D721Med (cell line): ENCODE measurements around the gene SPI1.
A peak's percentile ranks its signal among the peaks of the same experiment; 100 is the strongest.

Experiments
- DNase-seq: peaks from one replicate; pipeline ENCODE4 v3.0.0; 2011; ENCODE audit warnings: low spot score; ENCODE audit not compliant: insufficient read length
- FAIRE-seq: peaks from 2 replicates; lab custom pipeline; 2011; peaks lifted over from hg19 to GRCh38; lab: Jason Lieb, UNC
- CTCF ChIP-seq: IDR thresholded peaks from 2 replicates; pipeline ENCODE4 v1.5.1; 2012; ENCODE audit warnings: mild to moderate bottlenecking, control low read depth; ENCODE audit not compliant: insufficient read depth; ENCODE audit errors: missing control alignments

The SPI1 gene

GRCh38 chr11:47375020-47375419 lies 3.3 kb downstream of the SPI1 start:
- no peak for DNase-seq
- no peak for FAIRE-seq
- TF ChIP-seq CTCF: no peak

- FAIRE-seq (no peak), DNase-seq (no peak)
- no peak for TF ChIP-seq CTCF
Observed at GRCh38 chr11:47374720-47375019, 3.7 kb downstream of the SPI1 start.

GRCh38 chr11:47373876-47374719 lies 4.2 kb downstream of the SPI1 start:
- no peak for FAIRE-seq
- TF ChIP-seq CTCF: peak; percentile 90
- DNase-seq: peak; percentile 66

- FAIRE-seq (no peak), DNase-seq (no peak)
- no peak for TF ChIP-seq CTCF
Observed at GRCh38 chr11:47372422-47372821, 5.9 kb downstream of the SPI1 start.

- DNase-seq: no peak
- no peak for FAIRE-seq
- TF ChIP-seq CTCF: no peak
Observed at GRCh38 chr11:47369676-47370075, 8.7 kb downstream of the SPI1 start.

GRCh38 chr11:47366020-47366490 lies 12.3 kb downstream of the SPI1 start:
- no peak for TF ChIP-seq CTCF
- FAIRE-seq: no peak
- no peak for DNase-seq

- DNase-seq (no peak), FAIRE-seq (no peak)
- no peak for TF ChIP-seq CTCF
Observed at GRCh38 chr11:47361419-47361818, 16.9 kb downstream of the SPI1 start.
